HG02588 (cell line): ENCODE results near the gene EPHA6.
"Not testable (repeated sequence)": the region's sequence is repeated elsewhere in the genome, so short reads cannot be mapped to it uniquely, and the experiment has no call there.

Experiments
- ATAC-seq: cut with Tn5 transposase; IDR thresholded peaks from one replicate; pipeline ENCODE4 v1.9.1; 2021; ENCODE audit warnings: mild to moderate bottlenecking, moderate library complexity; ENCODE audit not compliant: unreplicated experiment

Gene EPHA6

GRCh38 chr3:96900566-96900965, 86.2 kb downstream of the EPHA6 start:
- ATAC-seq, result no peak

DNA sequence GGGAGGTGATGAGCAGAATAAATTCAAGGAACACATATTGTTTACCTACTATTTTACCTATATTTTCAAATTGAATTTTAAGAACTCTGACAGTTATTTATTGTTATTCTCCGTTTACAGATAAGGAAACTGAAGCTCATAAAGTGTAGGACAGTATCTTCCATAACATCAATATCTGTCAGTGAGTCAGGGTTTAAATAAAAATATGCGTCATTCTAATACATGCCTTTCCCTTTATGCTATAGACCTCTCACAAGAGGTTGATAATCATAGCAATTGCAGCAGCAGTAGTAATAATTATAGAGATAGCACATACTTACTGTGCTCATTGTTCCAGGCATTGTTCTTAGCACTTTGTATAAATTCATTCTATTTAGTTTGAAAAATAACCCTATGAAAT, 101.1 kb downstream of the EPHA6 start:
- no peak for ATAC-seq

GRCh38 chr3:96931119-96931862, 116.9 kb downstream of the EPHA6 start:
- no peak for ATAC-seq

DNA sequence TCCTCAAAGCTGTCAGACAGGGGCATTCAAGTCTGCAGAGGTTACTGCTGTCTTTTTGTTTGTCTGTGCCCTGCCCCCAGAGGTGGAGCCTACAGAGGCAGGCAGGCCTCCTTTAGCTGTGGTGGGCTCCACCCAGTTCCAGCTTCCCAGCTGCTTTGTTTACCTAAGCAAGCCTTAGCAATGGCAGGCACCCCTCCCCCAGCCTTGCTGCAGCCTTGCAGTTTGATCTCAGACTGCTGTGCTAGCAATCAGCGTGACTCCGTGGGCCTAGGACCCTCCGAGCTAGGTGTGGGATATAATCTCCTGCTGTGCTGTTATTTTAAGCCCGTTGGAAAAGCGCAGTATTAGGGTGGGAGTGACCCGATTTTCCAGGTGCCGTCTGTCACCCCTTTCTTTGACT, 127.7 kb downstream of the EPHA6 start:
- ATAC-seq, result not testable (repeated sequence)

DNA sequence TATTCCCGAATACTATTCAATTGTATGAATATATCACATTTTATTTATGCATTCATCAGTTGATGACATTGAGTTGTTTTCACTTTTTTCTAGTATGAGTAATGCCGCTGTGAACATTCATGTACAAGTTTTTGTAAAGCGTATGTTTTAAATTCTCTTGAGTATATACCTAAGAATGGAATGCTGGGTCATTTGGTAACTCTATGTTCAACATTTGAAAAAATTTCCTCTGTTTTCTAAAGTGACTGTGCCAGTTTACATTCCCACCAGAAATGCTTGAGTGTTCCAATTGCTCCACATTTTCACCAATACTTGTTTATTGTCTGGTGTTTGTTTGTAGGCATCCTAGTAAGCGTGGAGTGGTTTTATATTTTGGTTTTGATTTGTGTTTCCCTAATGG, 144.5 kb downstream of the EPHA6 start:
- no peak for ATAC-seq

DNA sequence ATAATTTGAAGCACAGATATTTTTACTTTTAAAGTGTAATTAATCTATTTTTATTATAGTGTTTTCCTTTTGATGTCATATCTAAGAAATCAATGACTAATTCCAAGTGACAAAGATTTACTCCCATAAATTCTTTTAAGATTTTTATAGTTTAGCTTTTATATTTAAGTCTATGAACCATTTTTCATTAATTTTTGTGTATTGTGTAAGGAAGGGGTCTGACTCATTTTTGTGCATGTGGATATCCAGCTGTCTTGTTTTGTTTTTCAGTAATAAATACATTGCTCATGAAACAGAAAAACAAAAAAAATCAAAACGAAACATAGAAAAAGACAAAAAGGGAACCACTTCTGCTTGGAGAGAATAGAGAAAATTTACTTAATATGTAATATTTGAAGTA, 145.1 kb downstream of the EPHA6 start:
- ATAC-seq, result no peak

- no peak for ATAC-seq
Observed at GRCh38 chr3:96959901-96960641, 145.7 kb downstream of the EPHA6 start.

DNA sequence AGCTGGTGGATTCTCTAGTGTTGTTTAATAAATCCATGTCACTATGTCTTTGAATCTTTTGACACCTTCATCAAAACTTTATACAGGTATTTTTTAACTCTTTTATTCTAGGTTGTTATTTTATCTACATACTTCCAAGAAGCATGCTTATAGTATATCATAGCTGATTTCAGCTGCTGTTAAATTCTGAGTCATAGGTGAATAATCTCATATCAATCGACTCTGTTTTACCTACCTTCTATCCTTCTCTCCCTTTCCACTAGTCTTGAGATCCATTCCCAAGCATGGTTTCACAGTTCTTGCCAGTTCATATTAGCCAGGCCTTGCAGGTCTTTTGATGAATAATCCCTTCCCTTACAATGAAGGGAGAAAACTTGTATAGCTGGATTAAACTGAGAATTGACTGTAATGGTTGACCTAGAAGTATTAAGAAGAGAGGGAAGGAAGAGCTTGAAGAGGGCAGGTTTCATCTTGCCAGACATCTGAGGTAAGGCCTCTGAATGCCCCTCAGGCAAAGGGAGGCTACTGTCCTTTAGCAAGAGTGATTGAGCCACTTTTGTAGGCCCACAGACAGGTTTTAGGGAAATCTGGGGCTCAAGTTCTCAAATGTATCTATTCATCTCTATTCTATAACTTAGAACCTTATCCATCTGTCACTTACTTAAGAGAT, 146.4 kb downstream of the EPHA6 start:
- ATAC-seq, result no peak

- ATAC-seq, result no peak
Observed at GRCh38 chr3:96961576-96961975, 147.2 kb downstream of the EPHA6 start.

GRCh38 chr3:96966181-96966929, 152.0 kb downstream of the EPHA6 start:
- no peak for ATAC-seq

DNA sequence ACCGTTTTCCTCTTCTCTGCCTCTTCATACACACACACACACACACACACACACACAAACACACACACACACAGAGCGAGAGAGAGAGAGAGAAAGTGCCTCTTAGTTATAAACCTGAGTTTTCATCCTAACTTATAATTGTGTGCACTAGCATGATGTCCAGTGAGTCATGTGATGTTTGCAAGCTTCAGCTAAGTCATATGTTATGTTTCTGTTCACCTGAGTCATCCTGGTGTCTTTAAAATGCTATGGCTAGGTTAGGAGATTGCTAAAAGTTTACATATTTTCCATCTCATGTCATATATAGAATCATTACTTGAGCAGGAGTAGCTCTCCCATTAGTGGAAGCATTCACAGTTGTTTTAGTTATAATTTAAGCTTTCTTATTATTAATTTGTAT, 155.8 kb downstream of the EPHA6 start:
- ATAC-seq, result no peak

DNA sequence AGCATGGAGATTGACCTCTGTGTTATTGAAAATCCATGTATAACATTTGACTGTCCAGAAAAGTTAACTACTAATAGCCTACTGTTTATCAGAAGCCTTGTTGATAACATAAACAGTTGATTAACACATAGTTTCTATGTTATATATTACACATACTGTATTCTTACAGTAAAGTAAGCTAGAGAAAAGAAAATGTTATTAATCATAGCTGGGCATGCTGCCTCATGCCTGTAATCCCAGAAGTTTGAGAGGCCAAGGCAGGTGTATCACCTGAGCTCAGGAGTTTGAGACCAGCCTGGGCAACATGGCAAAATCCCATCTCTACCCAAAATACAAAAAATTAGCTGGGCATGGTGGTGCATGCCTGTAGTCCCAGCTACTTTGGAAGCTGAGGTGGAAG, 163.3 kb downstream of the EPHA6 start:
- no peak for ATAC-seq

GRCh38 chr3:96983716-96984115, 169.3 kb downstream of the EPHA6 start:
- ATAC-seq, result not testable (repeated sequence)

GRCh38 chr3:96986241-96986640, 171.8 kb downstream of the EPHA6 start:
- ATAC-seq, result no peak

DNA sequence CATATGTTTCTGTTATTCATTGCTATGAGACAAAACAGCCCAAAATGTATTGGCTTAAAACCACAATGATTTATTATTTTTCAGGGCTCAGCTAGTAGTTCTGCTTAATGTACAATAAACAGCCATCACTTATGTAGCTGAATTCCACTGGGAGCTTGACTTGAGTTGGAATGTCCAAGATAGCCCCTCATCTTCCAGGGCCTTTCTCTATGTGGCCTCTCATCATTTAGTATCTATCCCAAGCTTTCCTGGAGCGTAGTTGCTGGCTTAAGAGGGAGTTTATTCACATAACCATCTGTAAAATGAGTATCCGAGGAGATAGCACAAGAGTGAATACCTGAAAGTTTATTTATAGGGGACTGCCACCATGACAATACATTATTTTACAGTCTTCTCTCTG, 176.8 kb downstream of the EPHA6 start:
- no peak for ATAC-seq

GRCh38 chr3:96991800-96992365, 177.5 kb downstream of the EPHA6 start:
- ATAC-seq, result no peak

GRCh38 chr3:96994988-96995387, 180.6 kb downstream of the EPHA6 start:
- ATAC-seq, result no peak

DNA sequence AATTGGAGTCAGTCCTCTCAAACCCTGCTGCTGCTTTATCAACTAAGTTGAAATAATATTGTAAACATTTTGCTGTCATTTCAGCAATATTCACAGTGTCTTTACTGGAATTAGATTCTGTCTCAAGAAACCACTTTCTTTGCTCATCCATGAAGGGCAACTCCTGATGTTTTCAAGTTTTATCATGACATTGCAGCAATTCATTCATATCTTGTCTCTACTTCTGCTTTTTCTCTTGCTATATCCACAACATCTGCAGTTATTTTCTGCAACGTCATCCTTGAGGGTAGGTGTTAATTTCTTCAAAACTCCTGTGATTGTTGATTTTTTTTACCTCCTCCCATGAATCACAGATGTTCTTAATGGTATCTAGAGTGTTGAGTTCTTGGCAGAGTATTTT, 181.6 kb downstream of the EPHA6 start:
- ATAC-seq, result no peak

DNA sequence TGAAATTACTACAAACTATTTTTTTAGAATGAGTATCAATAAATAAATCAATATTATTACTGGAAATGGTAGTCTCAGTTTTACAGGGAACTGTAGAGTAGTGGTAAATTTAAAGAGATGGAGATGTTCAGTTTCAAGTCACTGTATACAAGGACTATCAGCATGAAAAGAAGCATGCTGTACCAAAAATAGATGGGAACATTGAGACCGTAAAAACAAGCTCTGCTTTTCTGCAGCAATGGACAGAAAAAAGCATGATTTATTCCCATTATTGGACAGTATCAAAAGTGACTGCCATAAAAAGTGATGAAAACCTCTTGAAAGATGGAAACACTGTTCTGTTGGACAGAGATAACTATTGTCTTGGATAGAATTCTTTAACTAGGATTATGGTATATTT, 187.2 kb downstream of the EPHA6 start:
- no peak for ATAC-seq

DNA sequence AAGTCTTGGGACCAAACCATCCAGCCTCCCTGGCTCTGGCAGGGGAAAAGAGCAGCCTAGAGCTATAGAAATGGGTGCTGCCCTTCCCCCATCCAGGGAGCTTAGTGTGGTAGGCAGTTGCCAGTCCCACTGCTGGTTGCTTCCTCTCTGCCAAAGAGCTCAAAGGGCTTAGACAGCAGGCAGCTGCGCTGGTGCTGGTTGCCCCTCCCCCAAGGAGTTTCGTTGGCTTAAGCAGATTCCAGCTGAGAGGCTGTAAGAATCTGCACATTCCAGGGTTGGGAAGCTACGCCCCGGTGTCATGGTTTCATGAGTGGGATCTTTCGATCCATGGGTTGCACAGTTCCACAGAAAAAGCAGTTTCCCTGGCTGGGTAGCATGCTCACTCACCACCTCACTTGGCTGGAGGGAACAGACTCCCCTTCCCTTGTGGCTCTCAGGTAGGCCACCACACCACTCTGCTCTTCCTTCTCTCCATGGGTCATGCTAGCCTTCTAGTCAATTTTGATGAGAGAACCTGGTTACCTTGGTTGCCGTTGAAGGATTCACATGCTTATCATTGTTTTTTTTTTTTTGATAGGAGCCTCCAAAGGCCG, 195.1 kb downstream of the EPHA6 start:
- ATAC-seq, result no peak
